Fibroblast of lung (primary cell): ENCODE results near the gene SDK1. TPM values are rescaled to one million over a fixed set of nuclear protein-coding genes. Genes with fewer than 3 reads are reported as not detected.

Experiments
- DNase-seq, 2 donors: peaks; one replicate each; pipeline versions ENCODE4 v3.0.0 to v3.0.0-alpha.2; 2010; ENCODE audit warnings: low read depth in 2 of 2
- H2AFZ ChIP-seq: 2 replicates; pipeline ENCODE4 v1.5.1; 2012; ENCODE audit warnings: low read length, control low read depth, inconsistent platforms
- H3K27ac ChIP-seq: 2 replicates; pipeline ENCODE4 v1.5.1; 2011; ENCODE audit warnings: low read length, control low read depth; ENCODE audit not compliant: insufficient read depth
- H3K27me3 ChIP-seq: 2 replicates; pipeline ENCODE4 v1.5.1; 2011; ENCODE audit warnings: mild to moderate bottlenecking, low read length; ENCODE audit not compliant: control insufficient read depth, insufficient read depth
- H3K36me3 ChIP-seq: 2 replicates; pipeline ENCODE4 v1.5.1; 2011; ENCODE audit warnings: low read length; ENCODE audit not compliant: control insufficient read depth, insufficient read depth
- H3K4me1 ChIP-seq: 2 replicates; pipeline ENCODE4 v1.5.1; 2011; ENCODE audit warnings: low read length; ENCODE audit not compliant: control insufficient read depth, insufficient read depth; ENCODE audit errors: extremely low read depth
- H3K4me2 ChIP-seq: 2 replicates; pipeline ENCODE4 v1.5.1; 2011; ENCODE audit warnings: low read length, control low read depth; ENCODE audit not compliant: insufficient read depth; ENCODE audit errors: extremely low read depth
- H3K4me3 ChIP-seq, 4 experiments: fragments of 200-600 bp in 1 of 4; sonication (generic) in 1 of 4; replicated peaks in 1 of 4; 2 replicates each; pipeline ENCODE4 v1.5.1; 2011 to 2016; ENCODE audit warnings: low read length in 4 of 4, low read depth in 3 of 4, mild to moderate bottlenecking in 3 of 4, control low read depth in 2 of 4, inconsistent platforms in 1 of 4, mixed read lengths in 1 of 4; ENCODE audit not compliant: insufficient read depth in 1 of 4; ENCODE audit errors: control extremely low read depth in 1 of 4
- H3K79me2 ChIP-seq: 2 replicates; pipeline ENCODE4 v1.5.1; 2012; ENCODE audit warnings: mild to moderate bottlenecking, low read length, inconsistent platforms; ENCODE audit not compliant: control insufficient read depth, insufficient read depth
- H3K9ac ChIP-seq: 2 replicates; pipeline ENCODE4 v1.5.1; 2011; ENCODE audit warnings: mild to moderate bottlenecking, low read length, control low read depth; ENCODE audit not compliant: insufficient read depth
- H3K9me3 ChIP-seq: 2 replicates; pipeline ENCODE4 v1.5.1; 2012; ENCODE audit warnings: low read depth, low read length; ENCODE audit not compliant: control insufficient read depth, insufficient read depth
- H4K20me1 ChIP-seq: 2 replicates; pipeline ENCODE4 v1.5.1; 2011; ENCODE audit warnings: low read length; ENCODE audit not compliant: control insufficient read depth, insufficient read depth; ENCODE audit errors: extremely low read depth
- CTCF ChIP-seq, 2 donors: IDR thresholded peaks in 1 of 2; conservative IDR thresholded peaks in 1 of 2; 1 replicate in 1 of 2; 2 replicates in 1 of 2; pipeline ENCODE4 v1.5.1; 2011 to 2012; ENCODE audit warnings: low read length in 2 of 2, control low read depth in 1 of 2, inconsistent platforms in 1 of 2, low read depth in 1 of 2, mild to moderate bottlenecking in 1 of 2
- EZH2 ChIP-seq: IDR thresholded peaks from 2 replicates; pipeline ENCODE4 v1.5.1; 2012; ENCODE audit warnings: low read length, control low read depth, mild to moderate bottlenecking; ENCODE audit errors: missing control alignments
- polyA plus RNA-seq, 2 donors: library from polyadenylated mRNA; depleted of rRNA in 1 of 2; stranded (reverse) in 1 of 2; unstranded in 1 of 2; fragments of >200 nt; gene quantifications; 2 replicates each; pipeline ENCODE4 v1.2.1, GENCODE V29; 2011 to 2012; ENCODE audit warnings: missing spikeins in 1 of 2
- total RNA-seq: library from RNA; depleted of rRNA; stranded (reverse); fragments of >200 nt; gene quantifications from 2 replicates; pipeline ENCODE4 v1.2.1, GENCODE V29; 2014

Gene SDK1
- total and polyA plus RNA-seq, 2 donors (not counting 1 experiment from before 2014, with no cell fraction given): 1.0 to 8.6 TPM

- no peak overlapping the region for H3K27ac ChIP-seq
- no peaks in the 10 kb centered on the region for H4K20me1 ChIP-seq
- H2AFZ ChIP-seq: no peak overlapping the region
- no peak overlapping the region for H3K4me3 ChIP-seq
- TF ChIP-seq EZH2 (no peak), CTCF (conservative IDR thresholded peaks at IDR 0.05 in 1 of 2, IDR thresholded peaks at IDR 0.05 in 1 of 2; ENCODE audit: low read depth in 1 of 2, low read length in 2 of 2) (no peak)
- no peaks in the 10 kb centered on the region for H3K4me1 ChIP-seq
- no peaks in the 10 kb centered on the region for H3K79me2 ChIP-seq
- no peaks in the 10 kb centered on the region for H3K27me3 ChIP-seq
- no peak overlapping the region for H3K4me2 ChIP-seq
- H3K36me3 ChIP-seq: no peaks in the 10 kb centered on the region
- H3K9ac ChIP-seq: no peak overlapping the region
- DNase-seq: no peak
- no peaks in the 10 kb centered on the region for H3K9me3 ChIP-seq
These were observed 96.3 kb downstream of the SDK1 start for GRCh38 chr7:3397324-3397723.

GRCh38 chr7:3399858-3400257 is 98.8 kb downstream of the SDK1 start:
- Histone ChIP-seq H3K27me3 (no peaks in the 10 kb centered on the region), H3K27ac (no peak overlapping the region), H3K9ac (no peak overlapping the region), H3K9me3 (no peaks in the 10 kb centered on the region), H2AFZ (no peak overlapping the region), H3K79me2 (no peaks in the 10 kb centered on the region), H3K36me3 (no peaks in the 10 kb centered on the region), H3K4me1 (no peaks in the 10 kb centered on the region), H3K4me2 (no peak overlapping the region), H4K20me1 (no peaks in the 10 kb centered on the region), H3K4me3 (no peak overlapping the region)
- TF ChIP-seq EZH2 (no peak), CTCF (conservative IDR thresholded peaks at IDR 0.05 in 1 of 2, IDR thresholded peaks at IDR 0.05 in 1 of 2; ENCODE audit: low read depth in 1 of 2, low read length in 2 of 2) (peak in 1 of 2 donors; percentile 27)
- peak; percentile 27 to 29 for DNase-seq

GRCh38 chr7:3404501-3404900 is 103.4 kb downstream of the SDK1 start:
- DNase-seq: peak; percentile 72 to 83
- no peaks in the 10 kb centered on the region for H3K9me3 ChIP-seq
- H3K36me3 ChIP-seq: no peaks in the 10 kb centered on the region
- no peak overlapping the region for H3K4me3 ChIP-seq
- no peak overlapping the region for H3K9ac ChIP-seq
- H3K27ac ChIP-seq: no peak overlapping the region
- no peaks in the 10 kb centered on the region for H3K27me3 ChIP-seq
- no peak overlapping the region for H2AFZ ChIP-seq
- H4K20me1 ChIP-seq: no peaks in the 10 kb centered on the region
- H3K4me2 ChIP-seq: no peak overlapping the region
- TF ChIP-seq CTCF (conservative IDR thresholded peaks at IDR 0.05 in 1 of 2, IDR thresholded peaks at IDR 0.05 in 1 of 2; ENCODE audit: low read depth in 1 of 2, low read length in 2 of 2) (no peak), EZH2 (no peak)
- no peaks in the 10 kb centered on the region for H3K79me2 ChIP-seq
- no peaks in the 10 kb centered on the region for H3K4me1 ChIP-seq
